Measurements from ENCODE around the gene FTSJ1. TPM values are rescaled to one million over a fixed set of nuclear protein-coding genes. Genes with fewer than 3 reads are reported as not detected.
A peak's percentile ranks its signal among the peaks of the same experiment; 100 is the strongest.

FTSJ1 gene
- total and polyA plus RNA-seq, 4 donors = 13.3 to 21.8 (median 17.0) TPM

- DNase-seq (ENCODE audit: low spot score) = no peak
- Histone ChIP-seq H3K9me3 (ENCODE audit: control insufficient read depth in 4 of 4, low read length in 3 of 4) (no peaks in the 10 kb centered on the region), H3K27me3 (ENCODE audit: control insufficient read depth in 4 of 4, insufficient read depth in 4 of 4, low read length in 3 of 4) (no peaks in the 10 kb centered on the region), H3K36me3 (ENCODE audit: control insufficient read depth in 4 of 4, insufficient read depth in 3 of 4, low read depth in 1 of 4, low read length in 3 of 4) (peaks cover 0 to 2% (median 0%) of the 10 kb centered on the region in 4 donors), H3K27ac (ENCODE audit: low read depth in 1 of 2, low read length in 2 of 2) (no peak overlapping the region), H3K4me3 (ENCODE audit: low read depth in 1 of 3, low read length in 3 of 3) (no peak overlapping the region), H3K4me1 (ENCODE audit: control insufficient read depth in 4 of 4, insufficient read depth in 4 of 4, low read length in 3 of 4) (peaks cover 0 to 8% (median 5%) of the 10 kb centered on the region in 4 donors), H3K9ac (ENCODE audit: low read depth in 1 of 2, low read length in 2 of 2) (no peak overlapping the region)
- no peak for TF ChIP-seq TAF1 (conservative IDR thresholded peaks at IDR 0.05)
- no peak for TF ChIP-seq FOXA2 (IDR thresholded peaks at IDR 0.05)
- TF ChIP-seq SP1 (IDR thresholded peaks at IDR 0.05) = no peak
- no peak for TF ChIP-seq RXRA (IDR thresholded peaks at IDR 0.05)
- TF ChIP-seq EGR1 (IDR thresholded peaks at IDR 0.05; ENCODE audit: low read depth in 2 of 2) = no peak
- TF ChIP-seq HNF4G (IDR thresholded peaks at IDR 0.05) = no peak
- TF ChIP-seq CTCF (IDR thresholded peaks at IDR 0.05; ENCODE audit: low read depth, low read length, missing input control) = no peak
- 93% methylated on average over 2 of the region's 2 CpGs for WGBS
Measured at GRCh38 chrX:48520455-48520854, 44.5 kb downstream of the FTSJ1 start.

GRCh38 chrX:48520976-48521352, 45.0 kb downstream of the FTSJ1 start:
- 29% methylated on average over 2 of the region's 2 CpGs for WGBS
- Histone ChIP-seq H3K4me3 (ENCODE audit: low read depth in 1 of 3, low read length in 3 of 3) (peak overlapping the region in 2 of 3 donors; percentile 87), H3K9ac (ENCODE audit: low read depth in 1 of 2, low read length in 2 of 2) (peak overlapping the region; percentile 3 to 59), H3K27me3 (ENCODE audit: control insufficient read depth in 4 of 4, insufficient read depth in 4 of 4, low read length in 3 of 4) (no peaks in the 10 kb centered on the region), H3K27ac (ENCODE audit: low read depth in 1 of 2, low read length in 2 of 2) (peak overlapping the region; percentile 63 to 97), H3K36me3 (ENCODE audit: control insufficient read depth in 4 of 4, insufficient read depth in 3 of 4, low read depth in 1 of 4, low read length in 3 of 4) (peaks cover 0 to under 1% (median 0%) of the 10 kb centered on the region in 4 donors), H3K9me3 (ENCODE audit: control insufficient read depth in 4 of 4, low read length in 3 of 4) (no peaks in the 10 kb centered on the region), H3K4me1 (ENCODE audit: control insufficient read depth in 4 of 4, insufficient read depth in 4 of 4, low read length in 3 of 4) (peaks cover 0 to 8% (median 5%) of the 10 kb centered on the region in 4 donors)
- DNase-seq (ENCODE audit: low spot score) = no peak
- TF ChIP-seq ATF3 (IDR thresholded peaks at IDR 0.05) (no peak), JUND (IDR thresholded peaks at IDR 0.05) (no peak), TAF1 (conservative IDR thresholded peaks at IDR 0.05) (no peak), RAD21 (IDR thresholded peaks at IDR 0.05) (no peak), FOXA2 (IDR thresholded peaks at IDR 0.05) (no peak)

GRCh38 chrX:48521353-48522243, 45.6 kb downstream of the FTSJ1 start, which contains the start of gene EBP:
TSS of gene EBP (plus strand) at chrX:48521808. CDS start at chrX:48523772, 1,964 bp downstream.
- under 1% methylated on average over 66 of the region's 66 CpGs for WGBS
- Histone ChIP-seq H3K4me3 (ENCODE audit: low read depth in 1 of 3, low read length in 3 of 3) (peak within 1 kb of the TSS; percentile 77 to 87 (median 87)), H3K27me3 (ENCODE audit: control insufficient read depth in 4 of 4, insufficient read depth in 4 of 4, low read length in 3 of 4) (no peaks in the 10 kb centered on the region), H3K9ac (ENCODE audit: low read depth in 1 of 2, low read length in 2 of 2) (peak within 1 kb of the TSS; percentile 63 to 90), H3K9me3 (ENCODE audit: control insufficient read depth in 4 of 4, low read length in 3 of 4) (no peaks in the 10 kb centered on the region), H3K4me1 (ENCODE audit: control insufficient read depth in 4 of 4, insufficient read depth in 4 of 4, low read length in 3 of 4) (peaks cover 0 to 8% (median 5%) of the 10 kb centered on the region in 4 donors), H3K27ac (ENCODE audit: low read depth in 1 of 2, low read length in 2 of 2) (peak within 1 kb of the TSS; percentile 76 to 97), H3K36me3 (ENCODE audit: control insufficient read depth in 4 of 4, insufficient read depth in 3 of 4, low read depth in 1 of 4, low read length in 3 of 4) (peaks cover under 1 to 3% (median 2%) of the 10 kb centered on the region in 4 donors)
- DNase-seq (ENCODE audit: low spot score) = peak; percentile 88
- TF ChIP-seq RXRA (IDR thresholded peaks at IDR 0.05) = peak in 1 of 2 donors; percentile 18
- no peak for TF ChIP-seq FOXA1 (IDR thresholded peaks at IDR 0.05)
- TF ChIP-seq ZBTB33 (IDR thresholded peaks at IDR 0.05) = no peak
- TF ChIP-seq SP1 (IDR thresholded peaks at IDR 0.05) = peak; percentile 77
- TF ChIP-seq RAD21 (IDR thresholded peaks at IDR 0.05) = no peak
- TF ChIP-seq NR2F2 (IDR thresholded peaks at IDR 0.05) = no peak
- no peak for TF ChIP-seq HNF4G (IDR thresholded peaks at IDR 0.05)
- no peak for TF ChIP-seq MAX (IDR thresholded peaks at IDR 0.05)
- TF ChIP-seq FOXA2 (IDR thresholded peaks at IDR 0.05) = no peak
- TF ChIP-seq JUND (IDR thresholded peaks at IDR 0.05) = no peak
- no peak for TF ChIP-seq REST (IDR thresholded peaks at IDR 0.05)
- no peak for TF ChIP-seq ATF3 (IDR thresholded peaks at IDR 0.05)
- peak; percentile 96 for TF ChIP-seq YY1 (IDR thresholded peaks at IDR 0.05)
- TF ChIP-seq EGR1 (IDR thresholded peaks at IDR 0.05; ENCODE audit: low read depth in 2 of 2) = peak in 1 of 2 donors; percentile 13
- TF ChIP-seq HNF4A (conservative IDR thresholded peaks at IDR 0.05) = peak in 1 of 2 donors; percentile 27
- TF ChIP-seq TAF1 (conservative IDR thresholded peaks at IDR 0.05) = peak; percentile 46

Data from liver (tissue), 9 donors.